ENCODE measurements around the gene C20orf144.

C20orf144 gene

DNA sequence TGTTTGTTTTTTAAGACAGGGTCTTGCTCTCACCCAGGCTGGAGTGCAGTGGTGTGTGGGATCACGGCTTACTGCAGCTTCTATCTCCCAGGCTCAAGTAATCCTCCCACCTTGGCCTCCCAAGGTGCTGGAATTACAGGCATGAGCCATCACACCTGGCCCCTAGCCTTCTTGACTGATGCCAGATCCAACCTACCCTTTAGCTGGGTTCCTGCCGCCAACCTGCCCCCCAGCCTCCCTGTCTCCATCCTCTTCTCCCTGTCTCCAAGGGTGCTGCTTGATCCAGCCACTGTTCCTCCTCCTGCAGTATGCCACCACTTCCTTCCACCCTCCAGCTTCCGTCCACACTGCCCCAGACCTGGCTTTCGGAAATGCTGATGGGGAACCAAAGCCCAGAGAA is 3.2 kb upstream of the C20orf144 start:
- DNase-seq (ENCODE audit: low read depth), result no peak
- no peak overlapping the region for H3K4me3 ChIP-seq (ENCODE audit: low read depth, low read length)
- no peak for TF ChIP-seq CTCF (IDR thresholded peaks at IDR 0.05; ENCODE audit: control insufficient read depth, extremely low read depth, insufficient read depth)

GRCh38 chr20:33659341-33660034 is 2.6 kb upstream of the C20orf144 start:
- no peak overlapping the region for H3K4me3 ChIP-seq (ENCODE audit: low read depth, low read length)
- no peak for TF ChIP-seq CTCF (IDR thresholded peaks at IDR 0.05; ENCODE audit: control insufficient read depth, extremely low read depth, insufficient read depth)
- DNase-seq (ENCODE audit: low read depth), result no peak

- no peak for DNase-seq (ENCODE audit: low read depth)
- TF ChIP-seq CTCF (IDR thresholded peaks at IDR 0.05; ENCODE audit: control insufficient read depth, extremely low read depth, insufficient read depth), result no peak
- H3K4me3 ChIP-seq (ENCODE audit: low read depth, low read length), result no peak overlapping the region
Measured at GRCh38 chr20:33660035-33660684, 2.0 kb upstream of the C20orf144 start.

GRCh38 chr20:33660685-33661058 is 1.5 kb upstream of the C20orf144 start:
- TF ChIP-seq CTCF (IDR thresholded peaks at IDR 0.05; ENCODE audit: control insufficient read depth, extremely low read depth, insufficient read depth), result no peak
- DNase-seq (ENCODE audit: low read depth), result no peak
- H3K4me3 ChIP-seq (ENCODE audit: low read depth, low read length), result no peak overlapping the region

- peak overlapping the region; percentile 72 for H3K4me3 ChIP-seq (ENCODE audit: low read depth, low read length)
- no peak for DNase-seq (ENCODE audit: low read depth)
- no peak; the same call in 1 of the 2 replicates for TF ChIP-seq CTCF (IDR thresholded peaks at IDR 0.05; ENCODE audit: control insufficient read depth, extremely low read depth, insufficient read depth)
Measured at GRCh38 chr20:33663161-33664084, 1.3 kb downstream of the C20orf144 start.

GRCh38 chr20:33664085-33664761 is 2.1 kb downstream of the C20orf144 start:
- DNase-seq (ENCODE audit: low read depth), result no peak
- peak overlapping the region; percentile 72 for H3K4me3 ChIP-seq (ENCODE audit: low read depth, low read length)
- no peak for TF ChIP-seq CTCF (IDR thresholded peaks at IDR 0.05; ENCODE audit: control insufficient read depth, extremely low read depth, insufficient read depth)
